HCT116 (cell line): ENCODE measurements around the gene SACM1L. TPM values are rescaled to one million over a fixed set of nuclear protein-coding genes. Genes with fewer than 3 reads are reported as not detected.

ENCODE experiments used
- ATAC-seq: fragments of 200-7000 bp; cut with Tn5 transposase; 2 replicates; pipeline ENCODE4 v1.9.1; 2020; ENCODE audit warnings: mild to moderate bottlenecking, moderate library complexity
- BruUV-seq: library from RNA; stranded (reverse); fragments of 400-500 nt; replicated peaks from 2 replicates; lab custom pipeline; 2021; lab: Mats Ljungman, UMichigan
- CTCF ChIA-PET: fragments of 300-600 bp; sonication (Branson Sonifier 250); formaldehyde crosslinking; loops from one replicate; lab custom pipeline; 2021; ENCODE audit warnings: antibody characterized with exemption; lab: Charles Lee
- POLR2A ChIA-PET: fragments of 300-600, 350-600 bp; sonication (Branson Sonifier 250); formaldehyde crosslinking; loops from one replicate; lab custom pipeline; 2021; ENCODE audit warnings: antibody characterized with exemption; lab: Charles Lee
- RAD21 ChIA-PET, 2 experiments: fragments of 300-600 bp; sonication (Branson Sonifier 250); formaldehyde crosslinking; loops; one replicate each; lab custom pipeline; 2023; ENCODE audit warnings: low total read pairs in 2 of 2; ENCODE audit not compliant: uncharacterized antibody in 2 of 2, unreplicated experiment in 2 of 2, low non-redundant PET in 1 of 2; lab: Charles Lee
- DNase-seq: peaks from one replicate; pipeline ENCODE4 v3.0.0-alpha.2; 2010; ENCODE audit warnings: low read depth, low spot score
- H2AFZ ChIP-seq: fragments of 200-600 bp; shearing (Covaris generic), sonication (generic); 2 replicates; pipeline ENCODE4 v1.6.1; 2017; ENCODE audit warnings: low read depth, mixed run types, mixed read lengths, antibody characterized with exemption, low read length; ENCODE audit not compliant: poor library complexity, severe bottlenecking
- H3K27ac ChIP-seq: 2 replicates; pipeline ENCODE4 v1.5.1; 2012; ENCODE audit warnings: low read depth, low read length
- H3K27me3 ChIP-seq: fragments of 200-600 bp; sonication (generic); 2 replicates; pipeline ENCODE4 v1.6.1; 2016; ENCODE audit warnings: mixed run types, low read length, mixed read lengths; ENCODE audit not compliant: insufficient read depth
- H3K36me3 ChIP-seq, 2 experiments: fragments of 200-500 bp in 1 of 2; fragments of 200-600 bp in 1 of 2; sonication (Bioruptor generic) in 1 of 2; sonication (generic) in 1 of 2; 2 replicates each; pipeline versions ENCODE4 v1.5.1 to v1.6.1; 2014 to 2016; ENCODE audit warnings: low read length in 2 of 2, inconsistent platforms in 1 of 2, mixed read lengths in 1 of 2, mixed run types in 1 of 2; ENCODE audit not compliant: insufficient read depth in 2 of 2, control insufficient read depth in 1 of 2
- H3K4me1 ChIP-seq, 2 experiments: fragments of 200-600 bp in 1 of 2; sonication (generic) in 1 of 2; 2 replicates each; pipeline versions ENCODE4 v1.5.1 to v1.6.1; 2012 to 2017; ENCODE audit warnings: low read length in 2 of 2, inconsistent platforms in 1 of 2, mild to moderate bottlenecking in 1 of 2, mixed read lengths in 1 of 2, mixed run types in 1 of 2, moderate library complexity in 1 of 2; ENCODE audit not compliant: insufficient read depth in 2 of 2, control insufficient read depth in 1 of 2
- H3K4me2 ChIP-seq: fragments of 200-600 bp; sonication (generic); 2 replicates; pipeline ENCODE4 v1.6.1; 2017; ENCODE audit warnings: mixed run types, low read length, mixed read lengths
- H3K4me3 ChIP-seq, 2 experiments: fragments of 200-600 bp in 1 of 2; sonication (generic) in 1 of 2; replicated peaks in 1 of 2; 2 replicates each; pipeline ENCODE4 v1.5.1; 2011 to 2016; ENCODE audit warnings: low read length in 2 of 2, control low read depth in 1 of 2, low read depth in 1 of 2, mild to moderate bottlenecking in 1 of 2, mixed read lengths in 1 of 2, mixed run types in 1 of 2
- H3K79me2 ChIP-seq: fragments of 200-600 bp; sonication (generic); 2 replicates; pipeline ENCODE4 v1.6.1; 2017; ENCODE audit warnings: mild to moderate bottlenecking, mixed run types, low read length, moderate library complexity, mixed read lengths; ENCODE audit not compliant: insufficient read depth
- H3K9ac ChIP-seq: fragments of 200-600 bp; sonication (generic); 2 replicates; pipeline ENCODE4 v1.6.1; 2016; ENCODE audit warnings: low read length, mixed read lengths
- H3K9me2 ChIP-seq: fragments of 200-600 bp; sonication (generic), shearing (Covaris generic); 2 replicates; pipeline ENCODE4 v1.6.1; 2017; ENCODE audit warnings: mixed run types, mild to moderate bottlenecking, moderate library complexity; ENCODE audit not compliant: insufficient read depth
- H3K9me3 ChIP-seq, 2 experiments: fragments of 200-500 bp in 1 of 2; fragments of 200-600 bp in 1 of 2; sonication (Bioruptor generic) in 1 of 2; sonication (generic) in 1 of 2; 2 replicates each; pipeline ENCODE4 v1.6.1; 2014 to 2017; ENCODE audit warnings: low read length in 2 of 2, mixed read lengths in 2 of 2, inconsistent platforms in 1 of 2, low read depth in 1 of 2, mild to moderate bottlenecking in 1 of 2, mixed run types in 1 of 2, moderate library complexity in 1 of 2; ENCODE audit not compliant: control insufficient read depth in 1 of 2, insufficient read depth in 1 of 2
- H4K20me1 ChIP-seq: fragments of 200-600 bp; sonication (generic), shearing (Covaris generic); 2 replicates; pipeline ENCODE4 v1.6.1; 2017; ENCODE audit warnings: mixed run types, mild to moderate bottlenecking, moderate library complexity; ENCODE audit not compliant: insufficient read depth
- EZH2 ChIP-seq: fragments of 200-600 bp; sonication (generic); IDR thresholded peaks from 2 replicates; pipeline ENCODE4 v1.6.1; 2017; ENCODE audit warnings: antibody characterized with exemption, mixed run types
- POLR2A ChIP-seq: IDR thresholded peaks from 2 replicates; pipeline ENCODE4 v1.7.0; 2011; ENCODE audit warnings: borderline replicate concordance; ENCODE audit not compliant: insufficient read depth, insufficient read length; ENCODE audit errors: extremely low read depth
- RAD21 ChIP-seq: IDR thresholded peaks from 2 replicates; pipeline ENCODE4 v1.6.1; 2012; ENCODE audit warnings: low read depth, mild to moderate bottlenecking
- SRF ChIP-seq: IDR thresholded peaks from 2 replicates; pipeline ENCODE4 v1.6.1; 2012; ENCODE audit warnings: low read depth
- YY1 ChIP-seq: IDR thresholded peaks from 2 replicates; pipeline ENCODE4 v1.6.1; 2011; ENCODE audit warnings: low read length, low read depth, moderate library complexity, mild to moderate bottlenecking; ENCODE audit not compliant: insufficient replicate concordance; ENCODE audit errors: extremely low read depth
- intact Hi-C: fragments of 100-400 bp; cut with micrococcal nuclease; formaldehyde crosslinking; loops from 2 replicates; pipeline ENCODE4 v1.10.0; 2022
- total RNA-seq: library from RNA; stranded (reverse); gene quantifications from one replicate; pipeline ENCODE4 v1.2.1, GENCODE V29; 2021; ENCODE audit not compliant: unreplicated experiment
- TF ChIP-seq, protein P1 (sequence below), 3 experiments: fragments of 200-600 bp in 1 of 3; sonication (generic) in 1 of 3; IDR thresholded peaks in 2 of 3; conservative IDR thresholded peaks in 1 of 3; 2 replicates each; pipeline ENCODE4 v1.5.1; 2012 to 2017; ENCODE audit warnings: low read depth in 2 of 3, low read length in 2 of 3, antibody characterized with exemption in 1 of 3, borderline replicate concordance in 1 of 3, control low read depth in 1 of 3, mild to moderate bottlenecking in 1 of 3, mixed read lengths in 1 of 3, mixed run types in 1 of 3, moderate library complexity in 1 of 3; ENCODE audit not compliant: insufficient read depth in 1 of 3
- TF ChIP-seq, protein P2 (sequence below): IDR thresholded peaks from 2 replicates; pipeline ENCODE4 v1.6.1; 2012; ENCODE audit warnings: low read depth

SACM1L gene
- total RNA-seq, 1 experiment from 2014 or later, result 27.3 TPM

DNA sequence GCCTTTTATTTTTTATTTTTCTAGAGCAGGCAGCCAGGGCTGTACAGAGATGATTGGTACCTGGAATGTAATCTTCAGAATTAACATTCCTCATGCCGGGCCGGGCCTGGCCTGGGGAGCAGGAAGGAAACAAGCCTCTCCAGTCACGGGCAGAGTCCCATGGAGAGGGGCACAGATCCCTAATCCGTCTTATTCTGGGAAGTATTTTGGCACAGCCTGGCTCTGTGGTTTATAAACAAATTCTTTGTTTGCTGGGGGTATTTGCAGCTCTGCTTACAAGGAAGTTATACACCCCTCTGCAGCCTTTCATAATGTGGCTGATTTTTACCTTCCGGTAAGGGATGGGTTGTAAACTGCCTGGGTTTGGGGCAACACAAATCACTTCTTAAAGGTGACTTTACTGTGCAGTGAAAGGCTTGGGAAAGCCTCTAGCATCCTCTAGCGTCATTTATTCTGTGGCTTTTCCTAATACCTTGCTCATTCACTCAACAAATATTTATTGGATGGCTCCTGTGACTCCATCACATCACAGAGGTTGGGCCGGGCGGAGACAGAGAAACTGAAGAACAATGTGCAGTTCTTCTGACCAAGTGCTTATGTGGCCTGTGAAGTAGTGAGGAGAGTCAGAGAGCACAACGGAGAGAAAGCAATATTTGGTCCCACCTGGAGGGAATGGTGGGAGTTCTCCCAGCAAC is 104.4 kb downstream of the SACM1L start:
- POLR2A ChIA-PET, result no interaction called here

More for the DNA sequence above, 104.4 kb downstream of the SACM1L start:
- H3K4me3 ChIP-seq, result no peak overlapping the region
- H3K9me2 ChIP-seq, result no peaks in the 10 kb centered on the region
- no peaks in the 10 kb centered on the region for H3K36me3 ChIP-seq
- H2AFZ ChIP-seq, result peak overlapping the region; percentile 55
- no peaks in the 10 kb centered on the region for H3K27me3 ChIP-seq
- ATAC-seq, result peak; percentile 60
- intact Hi-C loops, result no loop called here
- no TSS peak for BruUV-seq
- DNase-seq, result no peak
- no peaks in the 10 kb centered on the region for H4K20me1 ChIP-seq
- H3K27ac ChIP-seq, result no peak overlapping the region
- RAD21 ChIA-PET, result no interaction called here
- no peak overlapping the region for H3K9ac ChIP-seq
- no peaks in the 10 kb centered on the region for H3K9me3 ChIP-seq
- H3K4me1 ChIP-seq, result peaks cover 3 to 17% of the 10 kb centered on the region in 2 experiments; a peak in 2 of 4 replicates
- H3K79me2 ChIP-seq, result no peaks in the 10 kb centered on the region
- TF ChIP-seq YY1 (no peak), SRF (no peak), EZH2 (no peak), POLR2A (no peak), RAD21 (peak; percentile 50)
- TF ChIP-seq, protein P1, sequence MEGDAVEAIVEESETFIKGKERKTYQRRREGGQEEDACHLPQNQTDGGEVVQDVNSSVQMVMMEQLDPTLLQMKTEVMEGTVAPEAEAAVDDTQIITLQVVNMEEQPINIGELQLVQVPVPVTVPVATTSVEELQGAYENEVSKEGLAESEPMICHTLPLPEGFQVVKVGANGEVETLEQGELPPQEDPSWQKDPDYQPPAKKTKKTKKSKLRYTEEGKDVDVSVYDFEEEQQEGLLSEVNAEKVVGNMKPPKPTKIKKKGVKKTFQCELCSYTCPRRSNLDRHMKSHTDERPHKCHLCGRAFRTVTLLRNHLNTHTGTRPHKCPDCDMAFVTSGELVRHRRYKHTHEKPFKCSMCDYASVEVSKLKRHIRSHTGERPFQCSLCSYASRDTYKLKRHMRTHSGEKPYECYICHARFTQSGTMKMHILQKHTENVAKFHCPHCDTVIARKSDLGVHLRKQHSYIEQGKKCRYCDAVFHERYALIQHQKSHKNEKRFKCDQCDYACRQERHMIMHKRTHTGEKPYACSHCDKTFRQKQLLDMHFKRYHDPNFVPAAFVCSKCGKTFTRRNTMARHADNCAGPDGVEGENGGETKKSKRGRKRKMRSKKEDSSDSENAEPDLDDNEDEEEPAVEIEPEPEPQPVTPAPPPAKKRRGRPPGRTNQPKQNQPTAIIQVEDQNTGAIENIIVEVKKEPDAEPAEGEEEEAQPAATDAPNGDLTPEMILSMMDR (IDR thresholded peaks at IDR 0.05 in 2 of 3, conservative IDR thresholded peaks at IDR 0.05 in 1 of 3; ENCODE audit: borderline replicate concordance in 1 of 3, insufficient read depth in 1 of 3, low read depth in 2 of 3, low read length in 2 of 3), result 0 out of 6 replicates have a peak, but pooled peaks of 1 of the 3 experiments have one; percentile 9
- TF ChIP-seq, protein P2, sequence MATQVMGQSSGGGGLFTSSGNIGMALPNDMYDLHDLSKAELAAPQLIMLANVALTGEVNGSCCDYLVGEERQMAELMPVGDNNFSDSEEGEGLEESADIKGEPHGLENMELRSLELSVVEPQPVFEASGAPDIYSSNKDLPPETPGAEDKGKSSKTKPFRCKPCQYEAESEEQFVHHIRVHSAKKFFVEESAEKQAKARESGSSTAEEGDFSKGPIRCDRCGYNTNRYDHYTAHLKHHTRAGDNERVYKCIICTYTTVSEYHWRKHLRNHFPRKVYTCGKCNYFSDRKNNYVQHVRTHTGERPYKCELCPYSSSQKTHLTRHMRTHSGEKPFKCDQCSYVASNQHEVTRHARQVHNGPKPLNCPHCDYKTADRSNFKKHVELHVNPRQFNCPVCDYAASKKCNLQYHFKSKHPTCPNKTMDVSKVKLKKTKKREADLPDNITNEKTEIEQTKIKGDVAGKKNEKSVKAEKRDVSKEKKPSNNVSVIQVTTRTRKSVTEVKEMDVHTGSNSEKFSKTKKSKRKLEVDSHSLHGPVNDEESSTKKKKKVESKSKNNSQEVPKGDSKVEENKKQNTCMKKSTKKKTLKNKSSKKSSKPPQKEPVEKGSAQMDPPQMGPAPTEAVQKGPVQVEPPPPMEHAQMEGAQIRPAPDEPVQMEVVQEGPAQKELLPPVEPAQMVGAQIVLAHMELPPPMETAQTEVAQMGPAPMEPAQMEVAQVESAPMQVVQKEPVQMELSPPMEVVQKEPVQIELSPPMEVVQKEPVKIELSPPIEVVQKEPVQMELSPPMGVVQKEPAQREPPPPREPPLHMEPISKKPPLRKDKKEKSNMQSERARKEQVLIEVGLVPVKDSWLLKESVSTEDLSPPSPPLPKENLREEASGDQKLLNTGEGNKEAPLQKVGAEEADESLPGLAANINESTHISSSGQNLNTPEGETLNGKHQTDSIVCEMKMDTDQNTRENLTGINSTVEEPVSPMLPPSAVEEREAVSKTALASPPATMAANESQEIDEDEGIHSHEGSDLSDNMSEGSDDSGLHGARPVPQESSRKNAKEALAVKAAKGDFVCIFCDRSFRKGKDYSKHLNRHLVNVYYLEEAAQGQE, result no peak
- H3K4me2 ChIP-seq, result peak overlapping the region; percentile 38; the same call in 1 of the 2 replicates
- CTCF ChIA-PET, result no interaction called here
